Fibroblast of gingiva (primary cell): ENCODE measurements around the gene USP3.

Experiments
- DNase-seq: peaks from one replicate; pipeline ENCODE4 v3.0.0-alpha.2; 2011; ENCODE audit warnings: low read depth

The USP3 gene, protein sequence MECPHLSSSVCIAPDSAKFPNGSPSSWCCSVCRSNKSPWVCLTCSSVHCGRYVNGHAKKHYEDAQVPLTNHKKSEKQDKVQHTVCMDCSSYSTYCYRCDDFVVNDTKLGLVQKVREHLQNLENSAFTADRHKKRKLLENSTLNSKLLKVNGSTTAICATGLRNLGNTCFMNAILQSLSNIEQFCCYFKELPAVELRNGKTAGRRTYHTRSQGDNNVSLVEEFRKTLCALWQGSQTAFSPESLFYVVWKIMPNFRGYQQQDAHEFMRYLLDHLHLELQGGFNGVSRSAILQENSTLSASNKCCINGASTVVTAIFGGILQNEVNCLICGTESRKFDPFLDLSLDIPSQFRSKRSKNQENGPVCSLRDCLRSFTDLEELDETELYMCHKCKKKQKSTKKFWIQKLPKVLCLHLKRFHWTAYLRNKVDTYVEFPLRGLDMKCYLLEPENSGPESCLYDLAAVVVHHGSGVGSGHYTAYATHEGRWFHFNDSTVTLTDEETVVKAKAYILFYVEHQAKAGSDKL

DNA sequence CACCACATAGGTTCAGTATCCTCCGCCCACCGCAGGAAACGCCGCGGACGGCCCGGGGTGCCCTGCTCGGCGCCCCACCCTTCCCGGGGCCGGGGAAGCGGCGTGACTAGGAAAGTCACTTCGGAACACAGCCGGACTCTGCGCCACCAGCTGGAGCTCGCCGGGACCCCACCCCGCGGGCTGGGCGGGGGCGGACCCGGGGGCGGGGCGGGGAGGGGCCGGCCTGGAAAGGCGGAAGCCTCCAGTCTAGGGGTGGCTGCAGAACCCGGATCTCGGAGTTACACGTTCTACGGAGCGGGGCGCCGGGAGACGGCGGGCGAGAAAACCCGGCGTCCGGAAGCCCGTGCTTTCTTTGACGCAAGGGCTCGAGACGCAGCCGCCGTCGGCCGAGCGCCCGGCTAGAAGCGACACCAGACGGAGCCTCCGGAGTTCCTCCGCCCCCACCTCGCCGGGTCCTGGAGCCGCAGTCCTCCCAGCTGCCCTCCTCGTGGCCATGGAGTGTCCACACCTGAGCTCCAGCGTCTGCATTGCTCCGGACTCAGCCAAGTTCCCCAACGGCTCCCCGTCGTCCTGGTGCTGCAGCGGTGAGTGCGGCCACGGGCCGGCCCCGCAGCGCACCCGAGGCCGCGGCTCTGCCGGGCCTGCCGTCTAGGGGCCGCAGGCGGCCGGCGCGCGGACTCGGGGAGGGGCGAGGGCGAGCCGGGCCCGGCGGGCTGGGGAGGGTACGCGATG, at the start of gene USP3:
USP3 (plus strand) TSS at position 347 of the 732 bp plus-strand sequence; CDS start at position 494, 147 bp downstream.
- peak; percentile 96 for DNase-seq

DNA sequence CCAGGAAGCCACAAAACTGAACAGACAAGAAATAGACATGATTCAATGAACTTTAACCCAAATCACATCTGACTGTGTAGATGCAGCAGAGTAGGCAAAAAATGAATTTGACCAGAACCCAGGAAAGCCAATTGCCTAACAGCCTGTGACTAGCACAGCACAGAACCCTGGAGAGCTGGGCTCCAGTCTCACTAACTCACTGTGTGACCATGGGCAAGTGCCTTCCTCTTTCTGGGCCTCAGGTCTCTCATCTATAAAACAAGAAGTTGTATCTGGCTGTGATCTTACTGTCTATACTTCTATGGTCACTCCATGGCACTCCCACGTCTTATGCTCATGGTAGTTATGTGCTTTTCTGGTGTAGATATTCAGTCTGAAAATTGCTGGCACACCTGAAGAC, 48.1 kb upstream of the USP3 start:
- DNase-seq = peak; percentile 20

DNA sequence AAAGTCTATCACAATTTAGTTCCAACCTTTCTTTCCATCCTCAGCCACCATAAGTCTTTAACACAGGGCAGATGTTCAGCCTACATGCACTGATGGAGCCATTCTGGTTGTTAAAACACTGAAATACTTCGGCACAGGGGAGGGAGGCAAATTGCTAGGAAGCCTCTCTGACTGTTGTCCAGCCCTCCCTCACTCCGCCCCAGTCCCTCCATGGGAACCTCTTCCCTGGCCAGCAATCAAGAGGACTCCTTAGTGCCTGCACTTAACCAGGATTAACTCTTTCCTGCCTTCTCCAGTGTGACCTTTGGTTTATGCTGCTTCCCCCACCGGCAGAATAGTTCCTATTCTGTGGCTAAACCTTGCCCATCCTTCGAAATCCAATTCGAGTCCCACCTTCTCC, 47.0 kb upstream of the USP3 start:
- no peak for DNase-seq

DNA sequence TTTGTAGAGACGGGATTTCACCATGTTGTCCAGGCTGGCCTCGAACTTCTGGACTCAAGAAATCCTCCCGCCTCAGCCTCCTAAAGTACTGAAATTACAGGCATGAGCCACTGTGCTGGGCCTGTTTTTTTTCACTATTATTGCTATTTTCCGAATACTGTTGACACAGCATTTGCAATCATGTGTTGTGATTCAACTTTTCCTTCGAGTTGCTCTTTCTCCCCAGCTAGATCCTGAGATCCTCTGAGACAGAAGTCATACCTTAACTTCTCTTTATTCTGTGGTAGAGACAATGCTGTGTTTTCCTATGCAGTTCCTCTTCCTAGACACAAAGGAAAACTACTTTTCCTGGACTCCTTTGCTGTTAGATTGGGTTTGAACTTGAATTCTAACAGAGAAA, 46.4 kb upstream of the USP3 start:
- DNase-seq = no peak

DNA sequence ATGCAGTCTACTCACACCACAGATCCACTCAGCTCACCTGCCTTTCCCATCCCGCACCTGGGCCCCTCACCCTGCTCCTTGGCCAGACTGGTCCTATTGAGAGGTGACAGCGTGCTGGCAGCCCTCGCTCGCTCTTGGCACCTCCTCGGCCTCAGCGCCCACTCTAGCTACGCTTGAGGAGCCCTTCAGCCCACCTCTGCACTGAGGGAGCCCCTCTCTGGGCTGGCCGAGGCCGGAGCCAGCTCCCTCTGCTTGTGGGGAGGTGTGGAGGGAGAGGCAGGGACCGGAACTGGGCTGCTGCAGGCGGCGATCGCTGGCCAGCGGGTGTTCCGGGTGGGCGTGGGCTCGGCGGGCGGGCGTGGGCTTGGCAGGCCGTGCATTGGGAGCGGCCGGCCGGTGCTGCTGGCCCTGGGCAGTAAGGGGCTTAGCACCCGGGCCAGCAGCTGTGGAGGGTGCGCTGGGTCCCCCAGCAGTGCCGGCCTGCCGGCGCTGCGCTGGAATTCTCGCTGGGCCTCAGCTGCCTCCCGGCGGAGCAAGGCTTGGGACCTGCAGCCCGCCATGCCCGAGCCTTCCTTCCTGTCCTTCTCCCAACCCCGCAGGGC, 45.5 kb upstream of the USP3 start:
- DNase-seq = no peak

DNA sequence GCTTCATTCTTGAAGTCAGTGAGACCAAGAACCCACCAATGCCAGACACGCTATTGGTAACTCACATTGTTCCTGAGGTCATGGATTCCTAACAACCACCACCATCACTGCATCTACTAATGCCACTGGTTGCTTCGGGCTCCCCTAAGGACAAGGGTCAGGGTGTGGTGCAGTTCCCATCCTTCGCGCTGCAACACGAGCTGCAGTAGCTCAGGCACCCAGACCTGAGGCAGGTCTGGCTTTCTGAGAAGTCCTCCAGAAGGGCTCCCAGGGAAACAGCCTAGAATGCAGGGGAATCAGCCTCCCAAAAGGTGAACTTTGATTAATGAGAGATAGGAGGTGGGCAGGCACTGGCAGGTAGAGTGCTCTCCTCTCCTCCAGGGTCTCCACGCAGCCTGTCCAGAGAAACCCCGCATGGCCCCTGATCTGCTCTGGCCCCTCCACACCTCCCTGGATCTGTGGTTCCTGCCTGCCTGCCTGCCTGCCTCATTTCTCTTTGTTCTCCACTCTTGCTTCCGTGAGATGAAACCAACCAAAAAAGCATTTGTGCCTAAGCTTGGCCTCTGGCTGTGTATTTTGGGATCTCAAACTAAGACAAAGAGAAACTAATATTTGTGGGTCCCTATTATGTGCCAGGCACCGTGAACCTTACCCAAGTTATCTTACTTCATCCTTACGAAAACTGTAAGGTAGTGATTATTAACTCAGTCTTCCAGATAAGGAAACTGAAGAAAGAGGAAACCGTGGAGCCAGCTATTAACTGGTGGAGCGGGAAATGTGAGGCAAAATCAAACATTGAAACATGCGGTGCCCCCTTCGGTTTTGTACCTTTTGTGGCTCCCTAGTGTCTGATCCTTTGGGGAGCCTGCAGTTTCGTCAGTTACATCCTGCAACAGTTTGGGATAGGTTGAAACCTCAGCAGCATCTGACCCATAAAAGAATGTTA, 43.9 kb upstream of the USP3 start:
- DNase-seq = no peak

DNA sequence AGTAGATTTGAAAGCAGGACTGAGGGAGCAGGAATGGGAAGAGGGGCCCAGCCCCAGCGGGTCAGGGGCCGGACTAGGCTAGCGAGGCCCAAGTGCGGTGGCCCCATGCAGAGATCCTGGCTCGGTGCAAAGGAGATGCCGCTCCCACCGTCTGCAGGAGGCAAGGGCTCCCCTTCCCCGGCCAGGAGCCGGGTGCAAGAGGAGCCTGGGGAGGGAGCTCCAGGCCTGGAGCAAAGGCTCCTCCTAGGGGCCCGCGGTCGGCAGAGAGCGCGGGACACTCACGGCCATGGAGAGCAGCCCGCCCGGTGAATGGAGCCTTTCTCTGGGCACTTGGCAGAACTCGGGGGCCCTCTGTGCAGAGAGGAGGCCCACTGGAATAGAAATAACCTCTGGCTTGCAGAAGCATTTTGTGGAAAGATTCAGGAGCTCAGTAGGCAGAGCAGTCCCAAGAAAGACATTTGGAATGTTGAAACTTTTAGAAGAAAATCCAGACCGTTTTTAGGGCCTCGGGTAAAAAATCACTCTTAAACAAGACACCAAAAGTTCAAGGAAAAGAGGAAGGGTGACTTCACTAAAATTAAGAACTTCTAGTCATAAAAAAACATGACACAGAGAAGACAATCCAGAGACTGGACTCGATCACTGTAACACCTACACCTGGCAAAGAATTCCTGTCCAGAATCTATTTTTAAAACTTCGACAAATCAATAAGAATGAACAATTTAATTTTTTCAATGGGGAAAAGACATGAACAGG, 43.0 kb upstream of the USP3 start:
- no peak for DNase-seq

DNA sequence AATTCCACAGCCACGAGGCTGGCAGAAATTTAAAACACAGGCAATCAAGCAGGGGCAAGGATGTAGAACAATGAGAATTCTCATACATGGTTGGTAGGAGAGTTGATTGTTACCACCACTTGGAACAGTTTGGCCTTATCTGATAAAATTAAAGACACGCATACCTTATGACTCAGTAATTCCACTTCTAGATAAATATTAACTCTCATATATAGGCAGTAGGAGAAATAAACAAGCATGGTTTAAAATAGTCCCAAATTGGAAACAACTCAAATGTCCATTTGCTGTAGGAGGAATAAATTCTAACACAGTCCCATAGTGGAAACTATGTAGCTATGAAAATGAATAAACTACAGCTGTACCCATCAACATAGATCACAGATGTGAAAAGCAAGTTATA, 42.3 kb upstream of the USP3 start:
- DNase-seq = peak; percentile 54

DNA sequence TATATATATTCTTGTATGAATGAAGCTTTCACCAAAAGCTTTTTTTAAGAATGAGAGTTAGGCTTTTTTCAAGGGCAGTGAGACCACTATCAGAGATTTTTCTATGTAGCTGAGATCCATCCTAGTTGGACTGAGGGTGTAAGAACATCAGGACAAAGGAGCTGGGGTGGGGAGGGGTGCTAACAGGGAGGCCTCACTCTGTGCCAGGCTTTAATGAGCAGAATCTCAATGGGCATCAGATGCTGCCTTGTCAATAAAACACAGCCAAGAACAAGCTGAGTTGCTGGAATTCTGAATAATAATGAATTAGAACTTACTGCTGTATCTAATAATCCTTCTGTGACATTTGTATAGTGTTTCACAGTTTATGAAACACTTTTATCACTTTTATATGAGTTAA, 41.4 kb upstream of the USP3 start:
- DNase-seq = no peak

DNA sequence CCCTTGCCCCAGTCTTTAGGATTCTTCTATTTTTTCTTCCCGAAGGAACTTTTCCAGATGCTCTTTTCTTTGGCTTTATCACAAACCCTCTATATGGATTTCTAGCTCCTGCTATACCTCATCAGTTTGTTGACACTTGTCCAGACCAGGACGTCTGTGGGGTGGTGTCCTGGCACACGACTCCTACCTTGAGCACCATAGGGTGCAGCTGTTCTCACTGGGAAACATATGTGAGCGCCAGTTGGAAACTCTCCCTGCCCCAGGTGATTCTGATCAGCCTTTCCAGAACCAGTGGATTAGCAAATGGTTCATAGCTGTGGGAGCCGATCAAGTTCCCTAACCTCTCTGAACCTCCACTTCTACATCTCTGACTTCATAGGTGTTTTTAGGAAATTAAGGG, 40.6 kb upstream of the USP3 start:
- no peak for DNase-seq

DNA sequence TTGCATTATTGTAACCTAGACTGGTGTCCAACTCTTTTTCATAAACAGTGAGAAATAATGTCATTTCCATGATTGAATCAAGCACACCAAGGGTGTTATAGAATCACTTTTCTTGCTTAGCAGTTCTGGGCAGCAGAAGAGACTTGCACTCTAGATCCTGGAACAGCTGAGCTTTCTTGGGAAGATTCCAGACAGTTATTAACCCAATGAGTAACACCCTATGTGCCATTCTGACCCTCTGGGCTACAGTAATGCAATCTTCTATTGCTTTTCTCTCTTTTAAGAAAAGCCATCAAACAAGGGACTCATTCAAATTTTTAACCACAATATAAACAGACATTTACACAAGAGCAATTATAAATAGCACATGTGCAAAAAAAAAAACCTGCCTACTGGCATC, 39.3 kb upstream of the USP3 start:
- DNase-seq = peak; percentile 85

DNA sequence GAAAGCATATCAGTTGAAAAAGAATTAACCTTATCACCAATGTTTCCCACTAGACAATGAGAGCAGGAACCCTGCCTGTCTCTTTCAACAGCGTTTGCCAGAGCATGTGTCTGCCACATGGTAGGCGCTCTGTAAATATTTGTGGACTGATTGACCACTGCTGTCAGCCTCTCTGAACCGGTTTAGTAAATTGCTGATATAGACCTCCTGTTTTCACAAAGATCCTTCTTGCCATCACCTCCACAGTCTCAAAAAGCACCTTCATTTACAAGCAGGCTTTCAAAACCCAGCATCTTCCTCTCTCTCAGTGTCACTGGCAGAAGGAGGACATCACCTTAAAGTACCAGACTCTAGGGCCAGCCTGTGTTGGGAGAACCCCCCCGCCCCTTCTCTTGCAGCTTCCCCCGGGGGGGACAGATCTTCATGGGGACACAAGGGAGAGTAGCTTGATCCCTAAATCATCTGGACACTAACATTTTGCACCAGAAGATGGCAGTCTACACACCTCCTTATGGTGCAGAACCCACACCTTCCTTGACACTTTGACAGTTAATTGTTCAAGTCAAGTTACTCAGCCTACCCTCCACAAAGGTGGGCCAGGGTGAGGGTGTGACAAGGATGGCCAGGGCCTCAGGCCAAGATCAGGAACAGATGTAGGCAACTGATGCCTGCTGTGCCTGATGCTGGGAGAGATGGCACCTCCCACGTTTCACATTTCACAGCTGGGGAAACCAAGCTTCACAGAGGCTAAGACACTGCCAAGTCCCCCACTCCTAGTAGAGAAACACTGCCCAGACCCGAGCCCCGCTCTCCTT, 37.8 kb upstream of the USP3 start:
- DNase-seq = peak; percentile 50

DNA sequence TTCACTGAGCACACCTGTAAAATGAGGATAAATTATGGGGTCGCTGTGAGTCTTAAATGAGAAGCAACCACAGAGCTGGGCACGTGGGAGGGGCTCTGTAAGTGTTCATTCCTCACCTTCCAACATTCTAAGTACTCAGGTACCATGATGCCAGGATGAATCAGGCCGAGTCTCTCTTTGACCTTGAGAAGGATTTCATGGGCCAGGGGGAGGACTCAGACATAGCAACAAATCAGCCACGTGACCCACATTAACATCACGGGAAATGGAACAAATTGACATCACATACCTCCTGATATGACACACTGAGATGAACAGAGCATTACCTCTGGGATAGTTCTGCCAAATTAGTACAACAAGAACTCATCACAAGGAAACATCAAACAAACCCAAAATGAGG, 35.2 kb upstream of the USP3 start:
- no peak for DNase-seq

DNA sequence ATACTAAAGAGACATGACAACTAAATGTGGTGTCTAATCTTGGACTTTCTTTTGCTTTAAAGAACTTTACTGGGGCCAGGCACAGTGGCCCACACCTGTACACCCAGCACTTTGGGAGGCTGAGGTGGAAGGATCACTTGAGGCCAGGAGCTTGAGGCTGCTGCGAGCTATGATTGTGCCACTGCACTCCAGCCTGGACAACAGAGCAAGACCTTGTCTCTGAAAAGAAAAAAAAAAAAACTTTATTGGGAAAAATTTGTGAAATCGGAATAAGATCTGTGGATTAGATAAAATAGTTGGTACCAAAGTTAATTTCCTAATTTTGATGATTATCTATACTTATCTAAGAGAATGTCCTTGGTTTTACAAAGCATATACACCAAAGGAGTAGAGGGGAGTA, 34.4 kb upstream of the USP3 start:
- DNase-seq = no peak

DNA sequence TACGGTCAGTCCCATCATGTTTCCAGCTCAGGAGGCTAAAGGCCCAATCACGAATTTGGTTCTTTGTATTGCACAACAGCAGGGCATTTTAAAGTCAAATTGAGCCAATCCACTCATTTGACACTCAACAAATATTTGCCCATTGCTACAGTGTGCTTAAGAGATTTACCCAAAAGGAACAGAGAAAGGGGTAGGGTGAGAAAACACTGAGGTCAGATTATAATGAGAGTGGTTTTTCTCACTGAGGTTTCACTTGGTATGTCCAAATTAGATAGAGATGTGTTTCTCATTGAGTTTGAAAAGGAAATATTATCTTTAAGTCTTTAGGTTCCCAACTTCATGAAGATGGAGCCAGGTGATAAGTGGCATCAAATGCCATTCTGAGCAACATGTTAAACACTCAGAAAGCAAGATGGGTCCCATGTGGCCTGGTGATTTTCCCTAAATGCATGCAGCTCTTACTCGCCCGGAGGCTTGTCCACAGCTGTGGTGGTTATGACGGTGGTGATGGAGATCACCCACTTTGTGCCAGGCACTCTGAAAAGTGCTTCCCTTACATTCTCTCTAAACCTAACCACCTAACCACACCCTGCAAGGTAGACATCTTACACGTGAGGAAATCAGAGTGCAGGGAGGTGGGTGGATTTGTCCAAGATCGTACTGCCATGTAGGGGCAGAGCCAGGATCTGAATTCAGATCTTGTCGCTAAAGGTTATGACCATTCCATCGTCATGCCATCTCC, 31.2 kb upstream of the USP3 start:
- DNase-seq = no peak

DNA sequence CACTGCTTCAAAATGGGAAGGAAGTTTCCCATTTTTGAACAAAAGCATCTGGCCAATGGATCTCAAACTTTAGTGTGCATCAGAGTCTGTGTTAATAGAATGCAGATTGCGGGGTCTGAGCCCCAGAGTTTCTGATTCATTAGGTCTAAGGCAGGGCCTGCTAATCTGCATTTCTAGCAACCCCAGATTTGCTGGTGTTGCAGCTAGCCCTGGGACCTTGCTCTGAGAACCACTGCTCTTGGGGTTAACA, 30.7 kb upstream of the USP3 start:
- DNase-seq = no peak

DNA sequence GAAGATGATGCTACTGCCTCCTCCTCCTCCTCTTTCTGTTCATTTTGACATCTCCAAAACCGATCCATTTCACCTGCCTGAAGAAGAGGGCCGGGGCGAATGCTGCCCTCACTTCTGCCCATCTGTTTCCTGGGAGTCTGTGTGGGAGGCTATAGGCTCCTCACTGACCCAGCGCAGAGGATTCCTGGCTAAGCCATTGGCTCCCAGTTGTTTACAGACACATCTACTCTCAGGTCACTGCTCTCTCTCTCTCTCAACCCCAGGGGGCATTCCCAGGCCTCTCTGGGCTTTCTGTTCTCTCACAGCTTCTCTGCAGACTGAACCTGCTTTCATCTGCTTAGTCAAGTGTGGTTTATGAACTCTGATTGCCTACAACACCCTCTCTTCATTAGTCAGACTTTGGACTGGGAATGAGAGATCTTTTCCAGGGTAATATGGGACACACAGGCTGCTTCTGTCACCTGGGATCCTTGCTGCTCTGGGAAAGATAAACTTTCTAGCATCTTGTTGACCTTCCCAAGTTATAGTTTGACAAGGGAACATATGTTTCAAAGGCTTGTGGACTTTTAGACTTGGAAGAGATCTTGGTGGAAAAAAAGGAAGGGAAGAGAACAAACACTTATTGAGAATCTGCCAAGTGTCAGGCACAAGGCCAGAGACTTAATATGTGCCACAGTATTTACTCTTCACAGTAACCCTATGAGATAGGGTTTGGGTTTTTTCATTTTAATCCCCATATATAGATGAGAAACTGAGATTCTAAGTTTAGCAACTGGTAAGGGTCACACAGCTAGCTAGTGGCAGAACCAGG, 30.2 kb upstream of the USP3 start:
- peak; percentile 44 for DNase-seq

DNA sequence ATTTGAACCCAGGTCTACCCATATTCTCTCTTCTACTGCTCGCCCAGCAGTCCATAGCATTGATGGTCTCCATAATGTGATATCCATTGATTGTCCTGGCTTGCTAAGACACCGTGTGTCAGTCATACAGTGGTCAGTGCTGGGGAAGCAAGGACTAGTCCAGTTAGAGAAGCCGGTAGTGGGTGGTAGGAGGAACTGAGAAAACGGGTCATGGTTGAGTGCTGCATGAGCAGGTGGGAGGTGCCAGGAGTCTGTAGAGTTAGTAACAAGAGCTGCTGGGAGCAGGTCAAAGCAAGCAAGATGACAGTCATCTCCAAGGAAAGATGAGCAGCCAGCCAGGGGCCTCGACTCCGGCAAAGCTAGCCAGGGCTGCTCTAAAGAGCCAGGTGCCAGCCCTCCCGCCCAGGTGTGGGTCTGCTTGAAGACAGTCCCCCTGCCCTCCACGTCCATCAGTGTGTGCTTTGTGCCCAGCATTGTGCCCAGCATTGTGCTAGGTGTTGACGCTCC, 29.5 kb upstream of the USP3 start:
- DNase-seq = no peak

DNA sequence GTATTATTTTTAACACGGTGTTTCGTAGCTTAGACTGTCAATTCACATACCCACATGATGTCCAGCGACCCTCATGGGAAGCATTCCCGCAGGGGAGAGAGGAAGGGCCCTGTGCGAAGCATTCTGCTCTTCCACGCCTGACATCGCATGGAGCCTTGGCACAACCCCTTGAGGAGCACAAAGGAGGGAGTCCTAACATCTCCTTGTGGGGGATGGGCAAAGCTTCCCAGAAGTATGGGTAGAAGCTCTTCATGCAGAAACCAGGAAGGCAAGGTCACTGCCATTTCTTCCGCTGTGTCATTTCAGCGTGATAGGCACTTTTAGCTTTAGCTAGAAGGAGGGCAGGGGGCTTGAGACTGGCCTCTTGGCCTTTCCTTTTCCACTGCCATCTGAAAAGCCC, 28.7 kb upstream of the USP3 start:
- no peak for DNase-seq
